Endodermal cell (in vitro differentiated cells): ENCODE data around the gene TMEM190. TPM values are rescaled to one million over a fixed set of nuclear protein-coding genes. Genes with fewer than 3 reads are reported as not detected.
A peak's percentile ranks its signal among the peaks of the same experiment; 100 is the strongest.

Experiments
- DNase-seq: peaks from one replicate; pipeline ENCODE4 v3.0.0-alpha.2; 2017
- H3K27ac ChIP-seq: 2 replicates; pipeline ENCODE4 v1.5.1; 2013; ENCODE audit warnings: mild to moderate bottlenecking, low read depth, low read length, moderate library complexity
- H3K27me3 ChIP-seq: 2 replicates; pipeline ENCODE4 v1.6.1; 2013; ENCODE audit warnings: mild to moderate bottlenecking, low read length, moderate library complexity; ENCODE audit not compliant: insufficient read depth, control insufficient read depth, poor library complexity, severe bottlenecking
- H3K36me3 ChIP-seq: 2 replicates; pipeline ENCODE4 v1.7.0; 2013; ENCODE audit warnings: mild to moderate bottlenecking, low read length, moderate library complexity; ENCODE audit not compliant: control insufficient read depth, insufficient read depth
- H3K4me1 ChIP-seq: one replicate; pipeline ENCODE4 v1.7.0; 2013; ENCODE audit warnings: low read length; ENCODE audit not compliant: control insufficient read depth, insufficient read depth
- H3K4me3 ChIP-seq: 2 replicates; pipeline ENCODE4 v1.5.1; 2013; ENCODE audit warnings: mild to moderate bottlenecking, low read length, moderate library complexity
- H3K9ac ChIP-seq: 2 replicates; pipeline ENCODE4 v1.6.1; 2013; ENCODE audit warnings: mild to moderate bottlenecking, low read length, moderate library complexity; ENCODE audit not compliant: poor library complexity, severe bottlenecking; ENCODE audit errors: extremely low read depth
- H3K9me3 ChIP-seq: 2 replicates; pipeline ENCODE4 v1.6.1; 2013; ENCODE audit warnings: mild to moderate bottlenecking, low read length, moderate library complexity; ENCODE audit not compliant: control insufficient read depth
- H3K27ac Mint-ChIP-seq: 2 replicates; pipeline ENCODE4 v1.8.0; 2020; ENCODE audit warnings: mixed read lengths
- H3K27me3 Mint-ChIP-seq: 2 replicates; pipeline ENCODE4 v1.8.0; 2021; ENCODE audit warnings: mild to moderate bottlenecking, mixed read lengths; ENCODE audit not compliant: insufficient read depth
- H3K36me3 Mint-ChIP-seq: 2 replicates; pipeline ENCODE4 v1.8.0; 2020; ENCODE audit warnings: low read depth, mixed read lengths
- H3K4me1 Mint-ChIP-seq: 2 replicates; pipeline ENCODE4 v1.8.0; 2020; ENCODE audit warnings: mixed read lengths
- H3K4me3 Mint-ChIP-seq: 2 replicates; pipeline ENCODE4 v1.8.0; 2020; ENCODE audit warnings: mild to moderate bottlenecking, moderate library complexity, mixed read lengths
- H3K9me3 Mint-ChIP-seq: 2 replicates; pipeline ENCODE4 v1.8.0; 2020; ENCODE audit warnings: mild to moderate bottlenecking, mixed read lengths
- CTCF ChIP-seq: fragments of 200-600 bp; sonication (generic); conservative IDR thresholded peaks from 2 replicates; pipeline ENCODE4 v1.5.0; 2021; ENCODE audit warnings: antibody characterized with exemption, mild to moderate bottlenecking
- WGBS, 2 experiments: methylation state at CpG; one replicate each; pipeline versions ENCODE4 v1.1.5 to v1.1.7; 2013; ENCODE audit warnings: missing lambda C conversion rate in 2 of 2, mixed read lengths in 1 of 2; ENCODE audit not compliant: insufficient coverage in 1 of 2, insufficient read length in 1 of 2; 5-methylcytosine and 5-hydroxymethylcytosine counted together
- total RNA-seq, 2 donors: library from RNA; stranded (reverse); fragmentation: NEBNext Ultra II Directional in 1 of 2; extraction: Animal tissue kit (Norgen Biotek cat#: 25700) in 1 of 2; gene quantifications; 2 replicates in 1 of 2; 3 replicates in 1 of 2; pipeline ENCODE4 v1.2.1, GENCODE V29; 2021

TMEM190 gene
- total RNA-seq, 2 donors from 2014 or later: 1.2 TPM; not detected in 1

GRCh38 chr19:55373993-55374757 lies 2.5 kb upstream of the TMEM190 start:
- Mint-ChIP-seq H3K4me3 (peak overlapping the region; percentile 27), H3K27me3 (peaks cover 61% of the 10 kb centered on the region)
- H3K4me1 ChIP-seq: peaks cover 5% of the 10 kb centered on the region

GRCh38 chr19:55377356-55378131 lies 918 bp downstream of the TMEM190 start:
- H3K27ac Mint-ChIP-seq: no peak overlapping the region
- peaks cover 58% of the 10 kb centered on the region for H3K27me3 Mint-ChIP-seq
- Histone ChIP-seq H3K27me3 (peaks cover 8% of the 10 kb centered on the region), H3K9me3 (peaks cover 3% of the 10 kb centered on the region), H3K4me1 (peaks cover 5% of the 10 kb centered on the region), H3K9ac (no peak overlapping the region), H3K36me3 (no peaks in the 10 kb centered on the region), H3K27ac (no peak overlapping the region), H3K4me3 (no peak overlapping the region)
- TF ChIP-seq CTCF: no peak
- peak; percentile 73 for DNase-seq
- H3K9me3 Mint-ChIP-seq: no peaks in the 10 kb centered on the region
- H3K36me3 Mint-ChIP-seq: peaks cover 2% of the 10 kb centered on the region
- 20 to 35% methylated on average over 15 to 43 of the region's 43 CpGs for WGBS, 2 experiments
- H3K4me3 Mint-ChIP-seq: peak overlapping the region; percentile 40
- H3K4me1 Mint-ChIP-seq: peaks cover 14% of the 10 kb centered on the region

More at GRCh38 chr19:55373993-55374757, 2.5 kb upstream of the TMEM190 start:
- DNase-seq: peak; percentile 83
- no peaks in the 10 kb centered on the region for H3K9me3 ChIP-seq
- no peaks in the 10 kb centered on the region for H3K36me3 Mint-ChIP-seq
- H3K27ac Mint-ChIP-seq: peak overlapping the region; percentile 27
- H3K9me3 Mint-ChIP-seq: no peaks in the 10 kb centered on the region
- peaks cover 37% of the 10 kb centered on the region for H3K27me3 ChIP-seq
- no peak for TF ChIP-seq CTCF
- no peak overlapping the region for H3K9ac ChIP-seq
- H3K4me3 ChIP-seq: no peak overlapping the region
- no peak overlapping the region for H3K27ac ChIP-seq
- WGBS, 2 experiments: 14 to 23% methylated on average over 6 to 31 of the region's 31 CpGs
- peaks cover 16% of the 10 kb centered on the region for H3K4me1 Mint-ChIP-seq
- no peaks in the 10 kb centered on the region for H3K36me3 ChIP-seq

GRCh38 chr19:55379174-55379573 lies 2.5 kb downstream of the TMEM190 start:
- Mint-ChIP-seq H3K27ac (no peak overlapping the region), H3K4me3 (no peak overlapping the region), H3K27me3 (peaks cover 54% of the 10 kb centered on the region), H3K4me1 (peaks cover 10% of the 10 kb centered on the region), H3K36me3 (peaks cover 2% of the 10 kb centered on the region), H3K9me3 (no peaks in the 10 kb centered on the region)
- Histone ChIP-seq H3K4me1 (peaks cover 1% of the 10 kb centered on the region), H3K27ac (no peak overlapping the region), H3K4me3 (no peak overlapping the region), H3K36me3 (no peaks in the 10 kb centered on the region), H3K9ac (no peak overlapping the region), H3K9me3 (peaks cover 3% of the 10 kb centered on the region), H3K27me3 (peaks cover 4% of the 10 kb centered on the region)
- TF ChIP-seq CTCF: no peak
- 72 to 93% methylated on average over 5 to 11 of the region's 11 CpGs for WGBS, 2 experiments
- no peak for DNase-seq
